HEK293T (cell line): ENCODE results near the gene CHST6.
"Not testable (repeated sequence)": the region's sequence is repeated elsewhere in the genome, so short reads cannot be mapped to it uniquely, and the experiment has no call there.

Experiments
- CTCF ChIA-PET: fragments of 350-600 bp; formaldehyde crosslinking; extraction: SDS; loops from one replicate; lab custom pipeline; 2021; ENCODE audit warnings: antibody characterized with exemption, inconsistent platforms; lab: Yijun Ruan, JAX
- POLR2A ChIA-PET: fragments of 350-600 bp; formaldehyde crosslinking; extraction: SDS; loops from one replicate; lab custom pipeline; 2020; ENCODE audit warnings: antibody characterized with exemption, inconsistent platforms; lab: Yijun Ruan, JAX
- DNase-seq: peaks from one replicate; pipeline ENCODE4 v3.0.0; 2012; ENCODE audit warnings: mixed read lengths; ENCODE audit errors: extremely low spot score
- ARNT ChIP-seq: fragments of 450-650 bp; IDR thresholded peaks from 2 replicates; pipeline ENCODE4 v1.6.1; 2017; ENCODE audit warnings: mild to moderate bottlenecking
- BHLHE40 ChIP-seq: fragments of 450-650 bp; IDR thresholded peaks from 2 replicates; pipeline ENCODE4 v1.6.1; 2016; ENCODE audit warnings: mild to moderate bottlenecking, moderate library complexity, borderline replicate concordance
- CTBP1 ChIP-seq: fragments of 450-650 bp; IDR thresholded peaks from 2 replicates; pipeline ENCODE4 v1.6.1; 2016; ENCODE audit warnings: borderline replicate concordance
- ELF4 ChIP-seq: fragments of 450-650 bp; IDR thresholded peaks from 2 replicates; pipeline ENCODE4 v1.6.1; 2017; ENCODE audit warnings: antibody characterized with exemption
- FOXA1 ChIP-seq: fragments of 450-650 bp; IDR thresholded peaks from 2 replicates; pipeline ENCODE4 v1.6.1; 2016; ENCODE audit warnings: mild to moderate bottlenecking
- FOXK2 ChIP-seq: fragments of 450-650 bp; IDR thresholded peaks from 2 replicates; pipeline ENCODE4 v1.6.1; 2016; ENCODE audit warnings: mild to moderate bottlenecking
- FOXM1 ChIP-seq: fragments of 450-650 bp; IDR thresholded peaks from 2 replicates; pipeline ENCODE4 v1.6.1; 2017; ENCODE audit warnings: mild to moderate bottlenecking, borderline replicate concordance
- HDGF ChIP-seq: fragments of 450-650 bp; IDR thresholded peaks from 2 replicates; pipeline ENCODE4 v1.6.1; 2017; ENCODE audit warnings: antibody characterized with exemption, borderline replicate concordance
- L3MBTL2 ChIP-seq: fragments of 450-650 bp; conservative IDR thresholded peaks from 2 replicates; pipeline ENCODE4 v1.6.1; 2016; ENCODE audit warnings: mild to moderate bottlenecking
- LEF1 ChIP-seq: fragments of 450-650 bp; IDR thresholded peaks from 2 replicates; pipeline ENCODE4 v1.6.1; 2017; ENCODE audit warnings: mild to moderate bottlenecking, borderline replicate concordance
- NFRKB ChIP-seq: fragments of 450-650 bp; IDR thresholded peaks from 2 replicates; pipeline ENCODE4 v1.6.1; 2016; ENCODE audit warnings: mild to moderate bottlenecking, moderate library complexity
- PKNOX1 ChIP-seq: fragments of 450-650 bp; IDR thresholded peaks from 2 replicates; pipeline ENCODE4 v1.6.1; 2016
- SP1 ChIP-seq: fragments of 450-650 bp; IDR thresholded peaks from 2 replicates; pipeline ENCODE4 v1.6.1; 2017
- SUZ12 ChIP-seq: fragments of 450-650 bp; IDR thresholded peaks from 2 replicates; pipeline ENCODE4 v1.6.1; 2016; ENCODE audit warnings: mild to moderate bottlenecking
- TARDBP ChIP-seq: fragments of 450-650 bp; IDR thresholded peaks from 2 replicates; pipeline ENCODE4 v1.6.1; 2016
- ZNF384 ChIP-seq: fragments of 450-650 bp; IDR thresholded peaks from 2 replicates; pipeline ENCODE4 v1.6.1; 2016

The CHST6 gene

GRCh38 chr16:75506107-75506506 is 10.9 kb upstream of the CHST6 start:
- no peak for DNase-seq
- ChIA-PET POLR2A (interaction anchor here (0.7 kb wide), 1 partner anchor 50 kb away, joined by 3 read pairs; the partner anchor contains the start of gene TMEM231), CTCF (interaction anchor here (0.7 to 1.3 kb wide), 3 partner anchors 11 to 61 kb away, joined by 3 to 6 read pairs (median 3); partner anchors contain the start of gene TMEM170A)
- TF ChIP-seq CTBP1 (no peak), ELF4 (no peak), NFRKB (no peak), FOXM1 (no peak), LEF1 (no peak), ARNT (no peak), TARDBP (no peak), SUZ12 (no peak), L3MBTL2 (no peak), SP1 (no peak), FOXA1 (no peak), FOXK2 (no peak), BHLHE40 (no peak), ZNF384 (no peak), HDGF (no peak), PKNOX1 (no peak)

DNA sequence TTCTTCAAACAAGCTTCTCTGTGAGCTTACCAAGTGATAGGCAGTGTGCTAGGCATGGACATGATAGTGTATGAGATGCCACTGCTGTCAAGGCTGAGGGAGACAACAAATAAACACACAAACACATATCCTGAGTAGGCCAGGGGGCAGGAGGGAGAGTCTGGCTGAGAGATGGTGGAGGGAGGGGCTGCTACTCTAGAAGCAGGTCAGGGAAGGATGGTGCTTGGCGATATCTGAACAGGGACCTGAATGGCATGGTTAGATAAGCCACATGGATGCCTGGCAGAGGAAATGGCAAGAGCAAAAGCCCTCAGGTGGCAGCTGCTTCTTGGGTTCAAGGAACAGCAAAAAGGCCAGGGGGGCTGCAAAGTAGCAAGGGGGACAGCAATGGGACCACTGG is 8.6 kb upstream of the CHST6 start:
- ChIA-PET POLR2A (interaction anchor here (1.4 kb wide), 1 partner anchor 8 kb away, joined by 4 read pairs; the partner anchor contains the start of gene CHST6), CTCF (no interaction called here)
- TF ChIP-seq NFRKB (no peak), SP1 (no peak), CTBP1 (no peak), ARNT (no peak), BHLHE40 (no peak), FOXA1 (no peak), TARDBP (no peak), LEF1 (no peak), HDGF (no peak), PKNOX1 (no peak), L3MBTL2 (no peak), SUZ12 (no peak), FOXK2 (no peak), FOXM1 (no peak), ZNF384 (no peak), ELF4 (no peak)

DNA sequence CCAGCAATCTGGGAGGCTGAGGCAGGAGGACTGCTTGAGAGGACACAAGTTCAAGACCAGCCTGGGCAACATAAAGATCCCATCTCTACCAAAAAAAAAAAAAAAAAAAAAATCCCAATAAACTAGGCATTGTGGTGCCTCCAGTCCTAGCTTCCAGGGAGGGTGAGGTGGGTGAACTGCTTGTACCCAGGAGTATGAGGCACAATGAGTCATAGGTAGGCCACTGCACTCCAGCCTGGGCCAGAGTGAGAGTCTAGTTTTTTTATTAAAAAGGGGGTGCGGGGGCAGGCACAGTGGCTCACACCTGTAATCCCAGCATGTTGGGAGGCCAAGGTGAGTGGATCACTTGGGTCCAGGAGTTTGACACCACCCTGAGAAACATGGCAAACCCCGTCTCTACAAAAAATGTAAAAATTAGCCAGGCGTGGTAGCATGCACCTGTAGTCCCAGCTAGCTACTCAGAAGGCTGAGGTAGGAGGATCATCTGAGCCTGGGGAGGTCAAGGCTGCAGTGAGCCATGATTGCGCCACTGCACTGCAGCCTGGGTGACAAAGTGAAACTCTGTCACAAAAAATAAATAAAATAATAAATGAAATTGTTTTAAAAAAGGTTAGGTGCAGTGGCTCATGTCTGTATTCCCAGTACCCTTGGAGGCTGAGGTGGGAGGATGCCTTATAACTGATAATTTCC is 7.8 kb upstream of the CHST6 start:
- no peak for DNase-seq
- POLR2A ChIA-PET, result interaction anchor here (1.4 kb wide), 1 partner anchor 8 kb away, joined by 4 read pairs; the partner anchor contains the start of gene CHST6
- TF ChIP-seq FOXA1, result no peak
- TF ChIP-seq SP1, result no peak
- TF ChIP-seq LEF1, result no peak
- TF ChIP-seq FOXK2, result no peak
- TF ChIP-seq TARDBP, result no peak
- TF ChIP-seq FOXM1, result no peak
- no peak for TF ChIP-seq CTBP1
- TF ChIP-seq ARNT, result no peak
- no peak for TF ChIP-seq PKNOX1
- TF ChIP-seq NFRKB, result no peak
- no peak for TF ChIP-seq SUZ12
- no peak for TF ChIP-seq L3MBTL2
- no peak for TF ChIP-seq BHLHE40
- no peak for TF ChIP-seq HDGF
- CTCF ChIA-PET, result no interaction called here

More for the DNA sequence above, 8.6 kb upstream of the CHST6 start:
- no peak for DNase-seq

DNA sequence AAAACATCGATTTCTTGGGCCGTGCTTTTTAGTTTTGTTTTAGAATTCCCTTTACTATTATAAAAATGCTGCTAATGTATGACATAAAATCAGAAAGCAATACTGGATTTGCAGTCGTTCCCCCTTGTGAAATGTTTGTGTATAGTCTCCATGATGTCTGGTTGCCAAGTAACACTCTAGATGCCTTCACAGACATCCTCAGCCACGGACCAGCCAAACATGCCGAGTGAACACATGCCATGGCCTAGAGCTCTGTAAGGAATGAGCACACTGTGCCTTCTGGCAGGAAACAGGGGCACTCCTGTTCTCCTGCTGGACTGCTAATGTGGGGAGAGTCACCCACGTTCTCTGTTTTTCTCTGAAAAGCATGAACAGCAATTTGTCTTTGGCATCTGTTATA is 6.6 kb upstream of the CHST6 start:
- POLR2A ChIA-PET, DNase-seq, CTCF ChIA-PET: not testable (repeated sequence)

DNA sequence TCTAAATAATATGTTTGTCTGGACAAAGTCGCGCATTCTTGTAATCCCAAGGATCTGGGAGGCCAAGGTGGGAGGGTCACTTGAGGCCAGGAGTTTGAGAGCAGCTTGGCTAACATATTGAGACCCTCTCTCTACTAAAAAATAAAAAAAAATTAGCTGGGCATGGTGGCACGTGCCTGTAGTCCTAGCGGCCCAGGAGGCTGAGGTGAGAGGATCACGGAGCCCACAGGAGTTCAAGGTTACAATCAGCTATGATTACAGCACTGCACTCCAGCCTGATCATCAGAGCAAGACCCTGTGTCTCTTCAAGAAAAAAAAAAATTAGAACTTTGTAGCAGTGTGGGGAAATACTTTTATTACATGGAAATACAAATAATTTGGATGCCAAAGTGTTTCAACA is 6.1 kb upstream of the CHST6 start:
- no peak for DNase-seq
- CTCF ChIA-PET, result no interaction called here
- POLR2A ChIA-PET, result no interaction called here
- TF ChIP-seq NFRKB (no peak), L3MBTL2 (no peak)

- ChIA-PET POLR2A (interaction anchor here (1.1 kb wide), 1 partner anchor 18 kb away, joined by 3 read pairs; no protein-coding TSS in a partner anchor), CTCF (interaction anchor here (0.6 to 4.1 kb wide), 2 partner anchors 18 to 74 kb away, joined by 3 to 16 read pairs; no protein-coding TSS in a partner anchor)
- not testable (repeated sequence) for DNase-seq
Measured at GRCh38 chr16:75498605-75499322, 3.5 kb upstream of the CHST6 start.
